AG08396 (cell line): ENCODE measurements around the gene HEXA.

Source experiments
- DNase-seq: peaks from one replicate; pipeline ENCODE4 v3.0.0; 2012; ENCODE audit warnings: low spot score, mixed read lengths

The HEXA gene

DNA sequence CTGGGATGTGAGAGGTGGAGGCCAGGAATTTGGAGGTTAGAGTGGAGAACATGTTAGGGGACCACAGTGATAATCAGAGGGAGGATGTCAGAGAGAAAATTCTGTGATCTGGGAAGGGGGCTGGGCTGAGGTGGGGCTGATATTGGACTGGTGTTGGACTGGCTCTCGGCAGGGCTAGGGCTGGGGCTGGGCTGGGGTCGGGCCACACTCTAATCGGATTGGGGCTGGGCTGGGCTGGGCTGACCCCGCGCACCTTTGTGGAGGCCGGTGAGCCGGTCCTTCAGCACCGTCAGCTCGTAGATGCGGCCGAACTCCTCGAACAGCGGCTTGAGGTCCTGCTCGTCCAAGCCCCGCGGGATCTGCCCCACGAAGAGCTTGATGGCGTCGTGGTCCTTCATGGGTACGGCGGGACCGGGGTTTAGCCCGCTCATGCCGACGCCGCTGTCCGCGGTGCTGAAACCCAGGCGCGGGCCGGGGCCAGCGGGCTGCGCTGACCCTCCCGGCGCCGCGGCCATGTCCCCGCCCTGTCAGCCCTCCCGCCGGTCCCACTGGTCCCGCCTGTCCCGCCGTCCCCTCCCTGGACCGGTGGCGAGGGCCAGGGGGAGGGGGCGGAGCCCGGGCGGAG lies 56.3 kb downstream of the HEXA start:
- DNase-seq = peak; percentile 90

DNA sequence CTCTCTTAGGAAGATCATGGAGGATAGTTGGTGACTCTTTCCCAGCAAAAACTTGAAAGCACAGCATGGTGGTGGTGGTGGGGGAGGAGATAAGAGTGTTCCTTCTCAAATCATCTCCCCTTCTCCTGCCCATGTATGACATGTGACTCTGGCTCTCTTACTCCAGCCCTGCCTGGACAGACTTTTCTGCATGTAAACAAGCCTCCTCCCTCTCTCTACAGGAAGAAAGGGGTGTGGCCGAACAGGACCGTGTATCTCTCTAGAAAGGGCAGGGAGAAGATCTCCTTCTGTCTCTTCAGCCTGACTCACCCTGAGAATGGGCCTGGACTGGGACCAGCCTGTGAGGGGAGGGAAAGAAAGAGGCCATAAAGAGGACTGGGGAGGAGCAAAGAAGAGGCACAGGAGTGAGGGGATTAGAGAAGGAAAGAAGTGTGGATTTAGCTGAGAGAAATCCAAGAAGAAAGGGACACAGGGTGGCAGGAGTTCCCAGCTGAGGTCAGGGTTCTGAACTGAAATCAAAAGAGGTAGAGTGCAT lies 57.3 kb downstream of the HEXA start:
- no peak for DNase-seq

DNA sequence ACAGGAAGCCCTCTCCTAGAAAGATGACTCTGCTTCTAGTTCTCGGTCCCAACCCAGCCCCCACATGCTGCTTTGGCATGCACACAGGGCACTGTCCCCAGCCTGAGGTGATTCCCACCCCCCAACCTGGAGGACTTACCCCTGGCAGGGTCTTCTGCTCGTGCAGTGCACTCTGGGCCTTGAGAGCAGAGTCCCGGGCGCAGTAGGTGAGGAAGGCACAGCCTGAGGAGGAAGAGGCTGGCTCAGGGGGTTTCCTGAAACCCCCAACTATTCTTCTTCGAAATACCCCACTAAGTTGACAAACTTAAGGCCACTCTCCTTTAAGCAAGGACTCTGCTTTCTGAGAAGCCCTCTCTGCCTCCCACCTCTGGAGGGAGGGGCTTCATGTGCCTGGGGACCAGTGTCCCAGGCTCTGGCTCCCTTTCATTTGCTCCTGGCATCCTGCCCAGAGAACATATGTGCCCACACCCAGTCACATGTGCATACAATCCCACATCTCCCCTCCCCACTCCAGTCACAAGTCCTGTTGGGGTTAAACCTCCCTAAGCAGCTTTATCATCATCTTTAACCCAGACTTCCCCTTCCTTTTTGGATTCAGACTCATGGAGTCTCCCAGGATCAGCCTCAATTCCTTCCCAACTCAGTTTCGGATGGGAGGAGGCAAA lies 60.0 kb downstream of the HEXA start:
- DNase-seq = no peak

DNA sequence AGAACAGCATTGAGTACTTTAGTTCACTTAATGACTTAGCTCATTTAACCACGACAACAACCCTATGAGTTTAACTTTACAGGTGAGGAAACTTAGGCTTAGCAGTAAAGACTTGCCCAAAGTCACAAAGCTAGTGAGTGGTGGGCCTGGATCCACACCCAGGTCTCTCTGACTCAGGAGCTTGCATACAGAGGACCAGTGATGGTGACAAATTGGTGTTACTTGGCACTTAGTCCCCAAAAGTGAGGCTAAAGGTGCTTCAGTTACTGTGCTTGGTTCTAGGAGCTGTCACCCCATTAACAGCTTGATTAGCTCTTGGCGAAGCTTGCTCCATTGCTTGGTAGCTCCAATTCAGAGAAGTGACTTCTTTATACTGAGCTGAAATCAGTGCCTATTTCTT lies 61.9 kb downstream of the HEXA start:
- DNase-seq = no peak

DNA sequence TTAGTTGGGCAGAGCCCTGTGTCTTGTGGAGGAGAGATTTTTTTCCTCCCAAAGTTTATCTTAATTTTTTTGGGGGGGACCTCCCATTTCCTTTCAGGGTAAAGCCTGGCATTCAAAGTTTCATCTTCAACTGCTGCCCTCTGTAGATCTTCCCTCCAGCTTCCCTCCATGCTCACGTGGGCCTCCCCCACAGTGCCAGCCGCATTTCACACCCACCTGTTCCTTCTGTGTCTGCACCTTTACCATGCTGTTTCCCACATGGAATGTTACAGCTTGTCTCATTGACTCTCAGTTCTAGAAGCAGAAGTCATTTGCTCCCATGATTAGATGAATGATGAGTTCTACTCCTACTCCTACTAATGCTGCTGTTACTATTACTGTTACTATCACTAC lies 62.4 kb downstream of the HEXA start:
- DNase-seq = no peak

DNA sequence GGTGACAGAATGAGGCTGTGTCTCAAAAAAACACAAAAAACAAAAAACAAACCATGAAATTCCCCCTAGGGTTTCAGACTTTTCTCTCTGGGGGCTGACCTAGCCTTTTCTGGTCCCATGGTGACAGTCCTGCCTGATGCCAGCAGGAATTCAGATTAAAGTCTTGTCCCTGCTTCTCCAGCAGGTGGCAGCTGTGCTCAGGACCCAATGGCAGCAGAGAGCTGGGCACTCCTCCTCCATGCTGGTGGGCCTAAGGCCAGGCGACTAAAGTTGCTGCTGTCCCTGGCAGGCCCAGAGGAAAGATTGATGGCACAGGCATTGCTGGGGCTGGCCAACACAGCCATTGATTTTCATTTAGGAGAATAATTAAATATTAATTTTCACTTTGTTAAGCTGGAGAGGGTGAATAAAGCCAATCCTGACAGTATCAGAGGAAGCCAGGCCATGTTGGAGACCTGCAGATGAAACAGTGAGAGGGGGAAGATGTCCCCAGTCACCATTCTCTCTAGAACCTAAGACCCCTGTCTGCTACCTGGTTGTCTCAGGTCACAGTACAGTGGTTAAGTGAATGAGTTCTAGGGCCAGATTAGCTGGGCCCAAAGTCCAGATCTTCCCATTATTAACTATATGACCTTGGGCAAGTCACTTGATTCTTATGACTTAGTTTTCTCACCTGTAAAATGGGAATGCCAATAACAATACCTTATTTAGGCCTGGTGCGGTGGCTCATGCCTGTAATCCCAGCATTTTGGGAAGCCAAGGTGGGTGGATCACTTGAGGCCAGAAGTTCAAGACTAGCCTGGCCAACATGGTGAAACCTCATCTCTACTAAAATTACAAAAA lies 63.0 kb downstream of the HEXA start:
- DNase-seq = peak; percentile 89

DNA sequence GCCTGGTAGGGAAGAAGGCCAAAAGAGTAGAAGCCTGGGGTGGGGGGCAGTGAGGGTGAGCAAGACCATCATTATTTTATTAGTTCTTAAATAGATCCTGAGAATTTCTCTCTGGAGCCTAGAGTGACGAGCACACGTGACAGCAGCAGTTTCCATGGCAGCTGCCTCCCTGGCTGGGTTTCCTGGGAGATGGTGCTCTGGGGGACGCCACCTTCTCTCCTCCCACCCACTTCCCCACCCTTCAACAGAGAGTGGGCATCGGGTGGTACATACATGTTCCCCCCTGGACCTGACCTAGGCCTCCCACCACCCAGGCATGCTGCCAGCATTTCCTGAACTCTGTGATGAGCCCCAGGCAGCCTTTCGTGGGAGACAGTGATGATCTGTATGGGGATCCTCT lies 68.8 kb downstream of the HEXA start:
- no peak for DNase-seq

DNA sequence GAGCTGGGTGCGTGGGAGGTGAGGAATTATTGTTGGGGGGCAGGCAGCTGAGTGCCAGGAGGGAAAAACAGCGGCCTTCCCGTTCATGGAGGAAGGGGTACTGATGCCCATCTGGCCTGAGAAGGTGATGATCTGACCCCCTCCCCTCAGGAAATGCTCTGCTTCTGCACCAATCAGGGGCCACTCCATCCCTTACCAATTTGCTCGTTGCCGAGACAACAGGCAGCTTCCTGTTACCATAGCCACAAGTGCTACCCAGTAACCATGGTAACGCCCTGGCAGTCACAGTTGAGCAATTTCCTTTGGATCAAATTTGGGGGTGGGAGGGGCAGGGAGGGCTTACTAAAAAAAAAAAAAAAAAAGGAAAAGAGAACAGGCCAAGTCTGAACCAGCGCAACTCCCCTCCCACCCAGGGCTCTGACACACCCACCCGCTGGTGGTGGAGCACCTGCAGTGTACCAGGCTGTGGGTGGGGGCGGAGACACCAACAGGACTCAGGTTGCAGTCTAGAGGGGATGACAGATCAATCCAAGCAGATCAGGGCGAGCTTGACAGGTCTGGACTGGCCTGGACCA lies 69.5 kb downstream of the HEXA start:
- no peak for DNase-seq

DNA sequence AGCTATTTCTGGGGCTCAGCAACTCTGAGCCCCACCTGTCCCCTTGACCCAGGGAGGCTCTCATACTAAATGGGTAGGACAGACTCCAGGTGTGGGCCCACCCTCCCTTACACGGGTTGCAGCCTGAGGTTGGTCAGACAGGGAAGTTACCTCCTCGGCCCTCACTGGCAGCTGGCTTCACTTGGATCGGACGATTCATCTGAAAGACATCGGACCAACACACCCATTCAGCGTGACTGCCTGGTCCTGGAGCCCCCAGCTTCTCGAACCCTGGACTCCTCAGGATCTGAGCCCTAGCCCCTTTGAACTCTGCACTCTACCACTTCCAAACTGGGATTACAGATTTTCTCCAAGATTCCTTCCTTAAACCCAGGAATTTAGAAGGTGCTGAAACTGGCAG lies 71.2 kb downstream of the HEXA start:
- no peak for DNase-seq

DNA sequence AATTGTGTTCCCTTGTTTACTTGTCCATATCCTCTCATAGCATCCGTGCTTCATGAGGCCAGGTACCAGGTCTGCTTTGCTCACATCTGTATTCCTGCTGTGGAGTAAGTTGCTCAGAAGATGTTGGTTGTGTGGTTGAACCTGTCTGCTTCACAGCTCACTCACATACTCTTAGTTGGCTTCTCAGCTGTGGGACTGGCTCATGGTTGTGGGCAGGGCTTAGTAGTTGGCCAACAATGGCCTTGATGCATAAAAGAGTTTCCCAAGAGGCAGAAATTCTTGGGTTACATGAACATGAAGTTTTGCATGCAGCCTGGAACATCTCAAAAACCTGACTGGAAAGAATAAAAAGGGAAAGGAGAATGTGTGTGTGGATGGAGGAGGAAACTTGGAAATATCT lies 72.9 kb downstream of the HEXA start:
- no peak for DNase-seq
